Measurements from ENCODE around the gene AHR.
"Not testable (repeated sequence)": the region's sequence is repeated elsewhere in the genome, so short reads cannot be mapped to it uniquely, and the experiment has no call there.

AHR gene

DNA sequence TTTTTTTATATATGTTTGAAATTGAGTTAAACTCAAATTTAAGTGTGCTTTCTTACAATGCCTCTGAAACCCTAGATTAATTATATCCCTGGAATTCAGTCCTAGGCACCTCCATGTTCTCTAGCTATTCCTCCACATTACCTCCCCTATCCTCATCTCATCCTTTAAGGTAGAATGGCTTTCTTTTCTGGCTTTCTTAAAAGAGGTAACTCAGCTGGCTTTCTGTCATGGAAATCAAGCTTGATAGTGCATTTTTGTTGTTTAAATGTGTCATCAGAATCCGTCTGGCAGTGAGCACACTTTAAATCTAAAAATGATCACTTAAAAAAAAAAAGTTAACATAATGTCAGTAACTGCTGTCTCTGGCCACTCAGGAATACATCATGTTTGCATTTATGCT, 42.2 kb downstream of the AHR start:
- DNase-seq (ENCODE audit: low spot score): no peak

DNA sequence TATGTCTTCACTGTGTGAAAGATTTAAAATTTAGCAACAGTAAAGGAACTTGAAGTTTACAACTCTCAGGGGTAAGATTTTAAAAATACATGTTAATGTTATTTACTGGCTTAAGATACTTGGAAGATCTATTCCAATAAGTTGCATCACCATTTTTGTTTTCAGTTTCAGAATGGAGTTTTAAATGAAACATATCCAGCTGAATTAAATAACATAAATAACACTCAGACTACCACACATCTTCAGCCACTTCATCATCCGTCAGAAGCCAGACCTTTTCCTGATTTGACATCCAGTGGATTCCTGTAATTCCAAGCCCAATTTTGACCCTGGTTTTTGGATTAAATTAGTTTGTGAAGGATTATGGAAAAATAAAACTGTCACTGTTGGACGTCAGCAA, 44.3 kb downstream of the AHR start:
- no peak for DNase-seq (ENCODE audit: low spot score)

DNA sequence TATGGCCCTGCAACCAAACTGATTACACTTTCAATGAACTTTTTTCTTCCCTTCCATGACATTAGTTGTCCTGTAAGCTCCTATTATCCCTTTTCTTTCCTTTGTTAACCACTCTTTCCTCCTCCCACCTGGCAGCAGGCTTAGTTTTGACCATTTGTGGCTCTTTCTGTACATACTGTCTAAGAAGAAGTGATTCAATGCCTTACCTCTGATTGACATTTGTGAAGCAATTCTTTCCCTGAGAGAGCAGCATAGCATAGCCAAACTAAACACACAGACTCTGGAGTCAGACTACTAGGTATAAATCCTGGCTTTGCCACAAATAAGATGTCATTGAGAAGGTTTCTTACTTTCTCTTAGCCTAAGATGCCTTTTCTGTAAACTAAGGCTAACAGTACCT, 48.9 kb downstream of the AHR start:
- no peak for DNase-seq (ENCODE audit: low spot score)

DNA sequence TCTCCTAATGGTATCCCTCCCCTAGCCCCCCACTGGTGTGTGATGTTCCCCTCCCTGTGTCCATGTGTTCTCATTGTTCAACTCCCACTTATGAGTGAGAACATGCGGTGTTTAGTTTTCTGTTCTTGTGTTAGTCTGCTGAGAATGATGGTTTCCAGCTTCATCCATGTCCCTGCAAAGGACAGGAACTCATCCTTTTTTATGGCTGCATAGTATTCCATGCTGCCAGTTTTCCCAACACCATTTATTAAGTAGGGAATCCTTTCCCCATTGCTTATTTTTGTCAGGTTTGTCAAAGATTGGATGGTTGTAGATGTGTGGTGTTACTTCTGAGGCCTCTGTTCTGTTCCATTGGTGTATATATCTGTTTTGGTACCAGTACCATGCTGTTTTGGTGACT, 50.5 kb downstream of the AHR start:
- DNase-seq (ENCODE audit: low spot score): not testable (repeated sequence)

- DNase-seq (ENCODE audit: low spot score): not testable (repeated sequence)
Measured at GRCh38 chr7:17350321-17350720, 51.9 kb downstream of the AHR start.

- DNase-seq (ENCODE audit: low spot score): not testable (repeated sequence)
Measured at GRCh38 chr7:17353650-17354419, 55.4 kb downstream of the AHR start.

GRCh38 chr7:17354473-17354872, 56.0 kb downstream of the AHR start:
- no peak for DNase-seq (ENCODE audit: low spot score)

- no peak for DNase-seq (ENCODE audit: low spot score)
Measured at GRCh38 chr7:17355050-17355449, 56.6 kb downstream of the AHR start.

DNA sequence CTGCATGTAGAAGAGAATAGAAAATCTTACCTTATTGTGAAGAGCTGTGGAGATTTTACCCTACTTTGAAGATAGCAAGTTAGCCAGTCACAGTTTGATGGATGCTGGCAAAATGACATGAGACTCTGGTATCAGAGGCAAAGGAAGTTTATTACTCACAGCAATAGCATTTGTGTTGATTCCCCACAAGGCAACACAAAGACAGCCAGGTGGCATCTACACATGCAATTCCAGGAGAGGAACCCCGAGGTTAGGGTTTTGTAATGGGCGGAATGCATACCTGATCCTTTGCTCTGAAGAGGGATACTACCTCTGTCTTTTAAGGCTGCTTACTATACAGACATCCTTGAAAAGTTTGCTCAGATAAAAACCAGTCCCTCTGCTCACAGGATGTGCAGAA, 59.5 kb downstream of the AHR start:
- no peak for DNase-seq (ENCODE audit: low spot score)

- no peak for DNase-seq (ENCODE audit: low spot score)
Measured at GRCh38 chr7:17359610-17360009, 61.2 kb downstream of the AHR start.

- DNase-seq (ENCODE audit: low spot score): no peak
Measured at GRCh38 chr7:17362439-17363105, 64.1 kb downstream of the AHR start.

DNA sequence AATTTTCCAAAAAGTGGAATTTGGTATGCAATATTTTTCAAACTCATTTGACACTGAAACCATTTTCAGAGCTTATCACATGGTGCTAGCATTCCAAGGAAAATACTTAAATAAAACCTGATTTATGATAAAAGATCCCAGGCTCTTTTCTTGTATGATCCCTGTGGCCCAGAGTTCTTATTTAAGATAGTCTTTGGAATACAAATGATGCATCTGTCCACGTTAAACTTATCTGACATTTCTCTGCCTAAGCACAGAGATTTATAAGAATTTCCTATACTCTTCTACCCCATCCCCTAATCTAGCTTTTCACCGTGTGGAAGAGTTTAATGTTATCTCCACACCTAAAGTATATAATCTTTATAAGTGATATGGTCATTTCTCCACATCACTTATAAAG, 66.2 kb downstream of the AHR start:
- DNase-seq (ENCODE audit: low spot score): no peak

DNA sequence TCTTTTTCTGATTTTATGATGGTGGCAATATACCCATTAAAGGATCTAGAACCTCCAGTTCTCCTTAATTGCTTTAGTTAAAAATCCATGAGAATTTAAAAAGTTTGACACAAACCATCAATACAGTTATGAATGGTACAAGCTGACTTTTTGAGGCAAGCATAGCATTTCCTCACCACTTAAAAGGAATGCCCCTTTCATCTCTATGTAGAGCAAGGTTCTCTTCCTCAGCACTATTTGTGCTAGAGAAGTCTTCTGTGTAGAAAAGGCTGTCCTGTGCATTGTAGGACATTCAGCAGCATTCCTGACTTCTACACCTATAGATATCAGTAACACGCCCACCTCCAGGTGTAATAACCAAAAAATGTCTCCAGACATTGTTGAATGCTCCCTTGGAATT, 67.3 kb downstream of the AHR start:
- DNase-seq (ENCODE audit: low spot score): no peak

- DNase-seq (ENCODE audit: low spot score): no peak
Measured at GRCh38 chr7:17367502-17367901, 69.0 kb downstream of the AHR start.

- no peak for DNase-seq (ENCODE audit: low spot score)
Measured at GRCh38 chr7:17368856-17369524, 70.5 kb downstream of the AHR start.

DNA sequence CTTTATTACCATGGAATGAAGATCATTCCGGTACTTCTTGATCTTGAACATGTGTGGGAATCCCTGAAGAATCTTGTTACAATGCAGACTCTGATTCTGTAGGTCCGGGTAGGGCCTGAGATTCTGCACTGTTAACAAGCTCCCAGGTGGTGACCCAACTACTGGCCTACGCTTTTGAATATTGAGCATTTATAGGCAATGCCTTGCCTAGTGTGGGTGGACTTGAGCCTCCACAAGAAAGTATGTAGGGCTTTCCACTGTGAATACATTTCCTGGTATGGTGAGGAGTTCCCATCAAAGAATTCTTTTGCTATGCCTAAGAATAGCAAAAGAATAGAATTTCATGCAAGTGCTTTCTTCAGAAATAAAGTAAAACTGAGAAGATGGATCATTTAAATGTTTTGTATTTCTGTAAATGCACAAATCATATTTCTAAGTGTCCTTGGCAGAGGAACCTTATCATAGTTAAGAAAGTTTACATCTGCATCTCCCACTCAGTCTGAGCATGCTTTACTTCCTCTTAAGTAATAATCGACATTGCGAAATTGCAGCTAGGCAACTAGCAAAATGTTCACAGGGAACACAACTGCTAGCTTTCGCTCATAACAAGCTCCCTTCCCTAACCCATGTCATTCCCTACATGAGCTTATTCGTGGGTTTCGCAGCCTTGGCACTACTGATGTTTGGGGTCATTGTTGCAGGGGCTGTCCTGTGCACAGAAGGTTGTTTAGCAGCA, 71.4 kb downstream of the AHR start:
- DNase-seq (ENCODE audit: low spot score): no peak

GRCh38 chr7:17370901-17371585, 72.6 kb downstream of the AHR start:
- DNase-seq (ENCODE audit: low spot score): no peak

DNA sequence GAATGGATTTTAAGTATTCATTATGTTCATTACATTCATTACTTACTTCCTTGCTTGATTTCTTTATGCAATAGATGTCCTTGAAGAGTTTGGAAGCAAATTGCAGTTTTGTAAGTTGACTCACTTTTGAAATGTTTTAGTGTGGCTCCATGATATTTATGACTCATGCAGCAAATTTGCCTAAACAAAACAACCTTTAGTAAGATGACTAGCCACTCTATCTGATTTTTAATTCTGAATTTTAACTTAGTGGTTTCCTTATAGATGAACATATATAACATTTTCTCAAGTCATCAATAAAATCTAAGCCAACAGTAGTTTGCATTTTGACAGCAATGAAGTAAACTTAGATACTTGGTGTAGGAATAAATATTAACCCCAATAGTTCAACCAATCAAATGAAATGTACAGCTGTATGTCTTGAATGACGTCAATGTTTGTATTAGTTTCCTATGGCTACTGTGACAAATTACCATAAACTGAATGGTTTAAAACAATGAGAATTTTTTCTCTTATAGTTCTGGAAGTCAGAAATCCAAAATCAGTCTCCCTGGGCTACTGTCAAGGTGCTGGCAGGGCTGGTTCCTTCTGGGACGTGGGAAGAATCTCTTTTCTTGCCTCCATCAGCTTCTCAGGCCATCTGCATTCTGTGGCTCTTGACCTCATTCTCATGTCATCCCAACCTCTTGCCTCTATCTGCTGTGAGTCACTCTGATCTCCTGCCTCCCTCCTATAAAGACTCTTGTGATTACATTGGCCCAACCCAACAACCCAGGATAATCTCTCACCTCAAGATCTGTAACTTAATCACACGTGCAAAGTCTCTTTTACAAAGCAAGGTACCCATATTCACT, 73.4 kb downstream of the AHR start:
- DNase-seq (ENCODE audit: low spot score): no peak

- no peak for DNase-seq (ENCODE audit: low spot score)
Measured at GRCh38 chr7:17374157-17374556, 75.7 kb downstream of the AHR start.

- no peak for DNase-seq (ENCODE audit: low spot score)
Measured at GRCh38 chr7:17374654-17375053, 76.2 kb downstream of the AHR start.

DNA sequence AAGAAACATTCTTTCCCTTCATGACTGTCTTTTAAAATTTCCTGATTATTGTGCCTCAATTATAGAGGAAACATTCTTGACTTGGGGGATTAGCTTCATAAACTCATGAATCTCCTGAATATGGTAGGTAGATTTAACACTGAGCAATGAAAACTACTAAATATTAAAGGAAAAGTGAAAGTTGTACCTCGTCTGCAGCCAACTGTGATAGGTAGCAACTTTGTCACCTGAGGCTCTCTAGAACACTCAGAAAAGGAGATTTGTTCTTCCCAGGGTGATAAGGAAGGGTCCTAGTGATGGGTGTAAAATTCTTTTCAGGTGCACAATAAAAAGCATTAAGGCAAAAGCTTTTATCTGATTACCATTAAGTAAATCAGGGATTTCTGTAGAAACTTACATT, 78.1 kb downstream of the AHR start:
- DNase-seq (ENCODE audit: low spot score): no peak

Data from hematopoietic multipotent progenitor cell treated with erythropoietin and hydrocortisone succinate and interleukin-3 and kit ligand, for 15 days (in vitro differentiated cells).